Sciatic nerve (tissue), 2 donors: ENCODE data around the gene SPATA19. TPM values are rescaled to one million over a fixed set of nuclear protein-coding genes. Genes with fewer than 3 reads are reported as not detected.

Source experiments
- ATAC-seq: fragments of 200-7000 bp; cut with Tn5 transposase; one replicate; pipeline ENCODE4 v1.9.1; 2020; ENCODE audit warnings: mild to moderate bottlenecking, moderate library complexity
- DNase-seq: peaks from one replicate; pipeline ENCODE4 v3.0.0-alpha.2; 2020; ENCODE audit warnings: low spot score
- intact Hi-C: fragments of 100-400 bp; cut with DNase I; formaldehyde crosslinking; loops from one replicate; pipeline ENCODE4 v1.14.2; 2022
- total RNA-seq: library from RNA; stranded (reverse); fragmentation: NEBNext Ultra II Directional; extraction: Animal tissue kit (Norgen Biotek cat#: 25700); gene quantifications from one replicate; pipeline ENCODE4 v1.2.1, GENCODE V29; 2021
- donor health status: DM: no; HTN: no; CAD: no.
- donor health status: DM: no; HTN: no; CAD: no.

Gene SPATA19
- total RNA-seq, 1 donor from 2014 or later, result not detected

GRCh38 chr11:133796043-133796795 lies 49.1 kb downstream of the SPATA19 start:
- intact Hi-C loops, result no loop called here
- DNase-seq, result no peak
- no peak for ATAC-seq

GRCh38 chr11:133795088-133795487 lies 50.2 kb downstream of the SPATA19 start:
- DNase-seq, result no peak
- no peak for ATAC-seq
- intact Hi-C loops, result no loop called here

GRCh38 chr11:133794205-133794604 lies 51.1 kb downstream of the SPATA19 start:
- ATAC-seq (no peak), DNase-seq (no peak)
- intact Hi-C loops, result no loop called here

GRCh38 chr11:133793271-133794035 lies 51.9 kb downstream of the SPATA19 start:
- intact Hi-C loops, result no loop called here
- ATAC-seq, result no peak
- no peak for DNase-seq

GRCh38 chr11:133790995-133791394 lies 54.3 kb downstream of the SPATA19 start:
- ATAC-seq, result no peak
- intact Hi-C loops, result no loop called here
- no peak for DNase-seq

Other genes with a start within 250 kb of the SPATA19 start
- 13.5 TPM for gene IGSF9B, start 111.5 kb upstream of the SPATA19 start, total RNA-seq
- gene JAM3, start 223.6 kb upstream of the SPATA19 start, total RNA-seq, result 126 TPM